ENCODE measurements around the gene TIAM1. TPM values are rescaled to one million over a fixed set of nuclear protein-coding genes. Genes with fewer than 3 reads are reported as not detected.

Gene TIAM1
- total RNA-seq, 1 experiment from 2014 or later: 3.7 TPM

GRCh38 chr21:31345136-31345535 is 1.1 kb upstream of the TIAM1 start:
- ChIA-PET CTCF (no interaction called here), POLR2A (no interaction called here)
- Histone ChIP-seq H3K27ac (ENCODE audit: low read length) (no peak overlapping the region), H3K36me3 (ENCODE audit: control insufficient read depth, insufficient read depth, low read length) (no peaks in the 10 kb centered on the region), H3K4me1 (ENCODE audit: control insufficient read depth, insufficient read depth, low read length) (no peaks in the 10 kb centered on the region), H3K27me3 (ENCODE audit: control insufficient read depth, insufficient read depth, low read length) (peaks cover 6% of the 10 kb centered on the region; the same call in 1 of the 2 replicates), H3K9me3 (ENCODE audit: control insufficient read depth, insufficient read depth, low read depth, low read length) (no peaks in the 10 kb centered on the region), H3K4me3 (ENCODE audit: low read depth in 2 of 2, low read length in 2 of 2) (no peak overlapping the region)
- ATAC-seq (no peak), DNase-seq (ENCODE audit: low read depth, low spot score) (no peak)
- intact Hi-C loops (cut with micrococcal nuclease; ENCODE audit: unreplicated experiment): no loop called here
- no TSS peak for BruUV-seq (replicated peaks)
- TF ChIP-seq SIN3A (IDR thresholded peaks at IDR 0.05; ENCODE audit: borderline replicate concordance, insufficient read depth, low read depth, low read length) (no peak), POLR2AphosphoS5 (IDR thresholded peaks at IDR 0.05; ENCODE audit: low read depth, low read length) (no peak), CTCF (IDR thresholded peaks at IDR 0.05) (no peak), REST (IDR thresholded peaks at IDR 0.05; ENCODE audit: insufficient read depth in 1 of 2, low read depth in 2 of 2, low read length in 1 of 2) (no peak), TCF7L2 (IDR thresholded peaks at IDR 0.05; ENCODE audit: low read depth, low read length) (no peak)
- in situ Hi-C loops (cut with HindIII; ENCODE audit: low pct_unique_long_range_greater_than_20kb, low sequenced_read_pairs): no loop called here

- CTCF ChIA-PET: no interaction called here
- H3K4me3 ChIP-seq (ENCODE audit: low read depth in 2 of 2, low read length in 2 of 2): peak overlapping the region; percentile 39 to 74
- no TSS peak for BruUV-seq (replicated peaks)
- no peaks in the 10 kb centered on the region for H3K9me3 ChIP-seq (ENCODE audit: control insufficient read depth, insufficient read depth, low read depth, low read length)
- POLR2A ChIA-PET: interaction anchor here (0.6 kb wide), 1 partner anchor 82 kb away, joined by 7 read pairs; no protein-coding TSS in a partner anchor
- TF ChIP-seq CTCF (IDR thresholded peaks at IDR 0.05) (no peak), REST (IDR thresholded peaks at IDR 0.05; ENCODE audit: insufficient read depth in 1 of 2, low read depth in 2 of 2, low read length in 1 of 2) (no peak), SIN3A (IDR thresholded peaks at IDR 0.05; ENCODE audit: borderline replicate concordance, insufficient read depth, low read depth, low read length) (no peak), POLR2AphosphoS5 (IDR thresholded peaks at IDR 0.05; ENCODE audit: low read depth, low read length) (no peak), TCF7L2 (IDR thresholded peaks at IDR 0.05; ENCODE audit: low read depth, low read length) (no peak)
- intact Hi-C loops (cut with micrococcal nuclease; ENCODE audit: unreplicated experiment): no loop called here
- in situ Hi-C loops (cut with HindIII; ENCODE audit: low pct_unique_long_range_greater_than_20kb, low sequenced_read_pairs): no loop called here
- no peaks in the 10 kb centered on the region for H3K4me1 ChIP-seq (ENCODE audit: control insufficient read depth, insufficient read depth, low read length)
- H3K27me3 ChIP-seq (ENCODE audit: control insufficient read depth, insufficient read depth, low read length): peaks cover 6% of the 10 kb centered on the region; the same call in 1 of the 2 replicates
- no peak for DNase-seq (ENCODE audit: low read depth, low spot score)
- no peak overlapping the region for H3K27ac ChIP-seq (ENCODE audit: low read length)
- no peaks in the 10 kb centered on the region for H3K36me3 ChIP-seq (ENCODE audit: control insufficient read depth, insufficient read depth, low read length)
- ATAC-seq: no peak
Observed at GRCh38 chr21:31343030-31343510, 991 bp downstream of the TIAM1 start.
